Lower leg skin (tissue), 3 donors: Measurements from ENCODE around the gene COL27A1.

Source experiments
- CTCF ChIP-seq, 3 donors: fragments of 450-650 bp; IDR thresholded peaks; one replicate each; pipeline ENCODE4 v1.5.1; 2016; ENCODE audit warnings: antibody characterized with exemption in 3 of 3, mild to moderate bottlenecking in 3 of 3, moderate library complexity in 2 of 3
- POLR2A ChIP-seq, 2 donors: fragments of 450-650 bp; IDR thresholded peaks; one replicate each; pipeline ENCODE4 v1.6.1; 2016 to 2017; ENCODE audit warnings: antibody characterized with exemption in 2 of 2, mild to moderate bottlenecking in 1 of 2, moderate library complexity in 1 of 2

GRCh38 chr9:114289106-114289505, 133.8 kb downstream of the COL27A1 start:
- no peak for TF ChIP-seq CTCF (IDR thresholded peaks at IDR 0.05)
- no peak for TF ChIP-seq POLR2A (IDR thresholded peaks at IDR 0.05)
